Muscle of back (tissue), 11 donors: ENCODE results near the gene TRAPPC11. TPM values are rescaled to one million over a fixed set of nuclear protein-coding genes. Genes with fewer than 3 reads are reported as not detected.

Experiments used
- DNase-seq, 3 donors: peaks; one replicate each; pipeline versions ENCODE4 v3.0.0 to v3.0.0-alpha.2; 2013
- polyA plus RNA-seq, 10 donors: library from polyadenylated mRNA; unstranded; fragments of 120-200 nt; gene quantifications; one replicate each; pipeline ENCODE4 v1.2.1, GENCODE V29; 2013; ENCODE audit not compliant: insufficient read length in 10 of 10

TRAPPC11 gene
- polyA plus RNA-seq, 10 donors, result 18.3 to 36.8 (median 26.2) TPM

DNA sequence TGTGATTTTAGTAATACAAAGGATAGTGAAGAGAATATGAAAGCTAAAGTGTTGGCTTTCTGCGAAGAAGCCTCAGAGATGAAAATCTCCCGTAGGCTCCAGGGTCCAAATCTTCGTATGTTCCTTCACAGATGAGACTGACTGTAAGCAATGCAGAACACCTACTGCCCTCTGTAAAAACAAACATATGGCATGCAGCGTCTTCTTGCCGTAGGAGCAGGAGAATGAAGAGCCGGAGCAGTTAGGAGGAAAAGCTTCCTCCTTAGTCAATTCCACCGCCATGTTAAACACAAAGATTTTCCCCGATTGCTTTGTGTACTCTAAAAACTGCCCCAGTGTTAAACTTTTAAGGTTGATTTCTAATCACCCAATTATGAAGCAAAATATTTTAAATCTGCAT, 22.6 kb upstream of the TRAPPC11 start:
- DNase-seq, result no peak

DNA sequence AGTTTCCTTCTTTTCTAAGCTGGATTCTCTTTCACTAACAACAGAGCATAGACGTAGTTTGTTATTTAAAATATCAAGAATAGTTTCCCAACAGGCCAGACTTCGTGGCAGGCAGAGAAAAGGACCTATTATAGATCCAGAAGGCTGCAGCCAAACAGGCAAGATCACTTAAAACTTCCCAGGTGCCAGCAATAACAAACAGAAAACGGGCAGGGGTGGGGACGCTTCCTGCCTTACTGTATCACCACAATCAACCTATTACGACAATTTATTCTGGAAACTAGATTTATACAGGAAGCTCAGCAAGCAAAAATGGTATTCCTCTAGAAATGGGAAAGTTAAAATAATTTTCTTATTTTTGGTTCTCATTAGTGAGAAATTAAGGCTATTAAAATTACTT, 22.2 kb upstream of the TRAPPC11 start:
- no peak for DNase-seq

DNA sequence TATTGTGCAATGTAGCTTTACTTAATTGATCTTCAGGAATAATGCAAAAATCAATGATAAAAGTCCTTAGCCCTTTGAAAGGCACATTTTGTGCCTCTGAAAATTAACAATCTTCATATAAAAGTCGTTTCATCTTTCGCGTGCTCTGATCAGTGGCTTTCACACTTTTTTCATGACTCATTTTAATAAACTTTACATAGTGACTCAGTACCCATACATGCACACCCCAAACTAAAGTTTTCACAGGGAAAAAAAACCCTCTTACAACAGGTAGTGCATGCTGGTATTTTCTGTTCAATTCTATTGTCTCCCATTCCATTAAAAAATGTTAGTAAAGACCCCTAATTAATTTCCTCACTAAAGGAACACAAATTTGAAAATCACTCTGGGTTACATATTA, 21.6 kb upstream of the TRAPPC11 start:
- no peak for DNase-seq

DNA sequence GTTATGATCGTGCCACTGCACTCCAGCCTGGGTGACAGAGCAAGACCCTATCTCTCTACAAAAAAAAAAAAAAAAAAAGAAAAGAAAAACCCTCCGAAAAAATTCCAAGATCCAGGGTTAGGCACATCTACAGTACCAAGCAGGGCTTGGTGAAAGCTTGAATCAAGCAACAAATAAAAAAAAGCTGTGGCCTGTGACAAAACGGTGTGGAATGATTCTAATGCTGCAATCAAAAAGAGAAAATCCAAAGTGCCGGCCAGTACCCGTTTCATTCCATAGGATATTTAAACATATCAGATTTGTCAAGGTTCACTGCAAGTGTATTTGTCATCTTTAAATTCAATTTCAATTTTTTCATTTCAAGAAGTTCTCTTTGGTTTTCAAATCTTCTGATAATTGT, 20.7 kb upstream of the TRAPPC11 start:
- no peak for DNase-seq

DNA sequence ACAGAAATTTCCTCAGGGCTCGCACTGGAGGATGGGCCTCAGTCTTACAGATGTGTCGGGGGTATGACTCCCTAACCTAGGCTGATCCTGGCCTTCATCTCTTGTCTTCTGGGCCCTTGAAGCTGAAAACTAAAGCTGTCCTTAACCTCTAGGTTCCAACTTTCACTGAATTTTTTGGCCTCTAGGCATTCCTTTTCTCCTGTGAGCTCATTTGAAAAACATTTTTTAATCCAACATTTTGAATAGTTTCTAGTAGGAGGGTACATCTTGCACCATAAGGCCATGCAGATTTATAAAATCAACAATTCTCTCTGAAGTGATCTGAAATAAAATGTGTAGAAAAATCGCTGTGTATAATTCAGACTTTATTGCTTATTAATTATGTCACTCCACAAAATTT, 19.8 kb upstream of the TRAPPC11 start:
- no peak for DNase-seq

DNA sequence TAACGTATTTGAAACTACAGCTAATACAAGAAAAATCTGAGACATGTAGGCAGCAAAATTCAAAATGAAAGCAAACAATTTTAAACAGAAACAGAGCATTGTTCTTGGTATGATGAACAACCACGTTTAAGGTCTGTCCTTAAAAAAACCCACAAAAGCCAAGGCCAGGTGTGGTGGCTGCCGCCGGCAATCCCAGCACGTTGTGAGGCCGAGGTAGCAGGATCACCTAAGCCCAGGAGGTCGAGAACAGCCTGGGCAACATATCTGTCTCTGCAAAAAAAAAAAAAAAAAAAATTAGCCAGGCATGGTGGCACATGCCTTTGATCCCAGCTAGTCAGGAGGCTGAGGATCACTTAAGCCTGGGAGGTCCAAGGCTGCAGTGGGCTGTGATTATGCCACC, 13.8 kb upstream of the TRAPPC11 start:
- no peak for DNase-seq

DNA sequence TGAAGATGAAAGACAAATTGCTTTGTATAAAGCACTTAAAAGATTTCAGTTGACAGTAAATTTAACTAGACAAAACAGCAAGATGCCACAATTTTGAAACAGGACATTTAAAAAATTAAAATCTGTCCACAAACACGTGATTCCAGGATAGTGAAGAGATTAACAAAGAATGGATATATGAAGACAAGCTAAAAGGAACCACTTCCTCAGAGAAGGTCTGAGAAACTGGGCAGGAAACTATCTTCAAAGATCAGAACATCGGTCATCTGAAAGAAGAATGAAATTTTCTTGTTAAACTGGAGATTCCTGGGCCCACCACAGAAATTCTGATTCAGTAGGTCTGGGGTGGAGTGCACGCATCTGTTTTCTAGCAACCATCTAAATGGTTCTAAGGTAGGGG, 1.5 kb upstream of the TRAPPC11 start:
- DNase-seq, result no peak

DNA sequence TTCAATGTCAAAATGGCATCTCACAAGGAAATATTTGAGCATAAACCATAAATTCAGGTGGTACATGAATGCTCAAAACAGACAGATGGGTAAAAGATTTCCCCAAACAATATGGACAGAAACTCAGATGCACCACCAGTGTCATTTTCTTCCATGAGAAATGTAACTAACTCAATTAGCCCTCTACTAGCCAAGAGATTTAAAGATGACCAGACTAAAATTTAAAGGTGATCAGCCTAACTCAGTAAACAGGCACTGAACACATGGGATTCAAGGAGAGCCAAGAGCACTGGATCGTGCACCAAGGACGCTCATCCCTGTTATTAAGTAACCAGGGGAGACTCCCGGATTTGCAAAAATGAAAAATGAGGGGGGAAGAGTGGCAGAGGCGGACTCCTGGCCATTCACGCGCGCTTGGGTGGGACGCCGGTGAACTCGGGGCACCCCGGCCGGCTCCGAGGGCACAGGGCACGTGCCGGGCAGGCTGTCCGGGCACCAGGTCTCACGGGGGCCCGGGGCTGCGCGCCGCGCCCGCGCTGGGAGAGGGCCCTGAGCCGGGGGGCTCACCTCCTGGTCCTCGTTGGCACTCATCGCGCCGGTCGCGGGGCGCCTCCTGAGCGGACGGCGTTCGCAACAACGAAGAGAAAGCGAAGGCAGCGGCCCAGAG, 598 bp upstream of the TRAPPC11 start:
- DNase-seq, result peak in 2 of 3 donors; percentile 22 to 70

DNA sequence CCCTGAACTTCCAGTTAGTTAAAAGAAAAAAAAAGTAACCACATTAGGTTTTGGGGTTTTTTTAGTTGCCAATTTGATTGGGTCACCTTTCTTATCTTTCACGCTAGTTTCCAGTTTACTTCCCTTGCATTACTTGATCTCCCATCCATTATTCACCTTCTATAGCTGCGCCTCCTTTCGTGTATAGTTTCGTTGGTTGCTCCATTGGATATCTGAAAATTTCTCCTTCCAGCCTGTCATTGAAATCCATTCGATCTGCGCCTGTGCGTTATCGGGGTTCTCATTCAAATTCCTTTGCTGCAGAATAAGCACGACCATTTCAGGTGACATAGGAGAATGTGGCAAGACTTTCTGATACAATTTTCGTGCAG, 764 bp downstream of the TRAPPC11 start:
- DNase-seq, result no peak

DNA sequence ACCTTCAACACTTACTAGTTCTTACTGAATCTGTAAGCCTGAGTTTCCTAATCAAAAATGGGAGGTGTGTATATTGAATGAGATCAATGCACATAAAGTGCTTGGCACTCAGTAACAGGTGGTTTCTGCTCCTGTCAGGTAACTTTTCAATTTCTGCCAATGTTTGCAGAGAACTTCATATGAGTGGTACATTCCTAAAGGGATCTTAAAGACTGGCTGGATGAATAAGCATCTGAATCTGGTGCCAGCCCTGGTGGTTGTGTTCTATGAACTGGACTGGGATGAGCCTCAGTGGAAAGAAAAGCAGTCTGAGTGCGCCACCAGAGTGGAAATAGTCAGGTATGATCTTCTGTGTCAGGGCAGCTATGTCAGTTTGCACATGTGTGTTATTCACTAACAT, 7.0 kb downstream of the TRAPPC11 start:
- no peak for DNase-seq

DNA sequence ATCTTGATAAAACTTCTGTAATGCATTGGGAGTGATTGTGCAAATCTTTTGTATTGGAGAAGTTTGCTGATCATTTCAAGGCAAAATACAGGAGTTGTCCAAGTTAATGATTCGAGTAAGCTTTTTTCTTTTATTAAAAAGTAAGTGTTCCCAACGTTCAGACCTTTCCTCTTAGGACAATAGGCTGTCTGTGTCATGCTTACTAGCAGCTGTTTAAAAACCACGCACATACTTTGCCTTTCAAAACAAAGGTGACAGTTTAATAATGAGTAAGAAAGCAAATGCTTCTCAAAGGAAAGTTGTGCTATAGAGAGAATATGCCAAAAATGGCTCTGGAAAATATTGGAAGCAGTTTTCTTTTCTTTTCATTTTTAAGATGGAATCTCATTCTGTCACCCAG, 11.2 kb downstream of the TRAPPC11 start:
- no peak for DNase-seq

DNA sequence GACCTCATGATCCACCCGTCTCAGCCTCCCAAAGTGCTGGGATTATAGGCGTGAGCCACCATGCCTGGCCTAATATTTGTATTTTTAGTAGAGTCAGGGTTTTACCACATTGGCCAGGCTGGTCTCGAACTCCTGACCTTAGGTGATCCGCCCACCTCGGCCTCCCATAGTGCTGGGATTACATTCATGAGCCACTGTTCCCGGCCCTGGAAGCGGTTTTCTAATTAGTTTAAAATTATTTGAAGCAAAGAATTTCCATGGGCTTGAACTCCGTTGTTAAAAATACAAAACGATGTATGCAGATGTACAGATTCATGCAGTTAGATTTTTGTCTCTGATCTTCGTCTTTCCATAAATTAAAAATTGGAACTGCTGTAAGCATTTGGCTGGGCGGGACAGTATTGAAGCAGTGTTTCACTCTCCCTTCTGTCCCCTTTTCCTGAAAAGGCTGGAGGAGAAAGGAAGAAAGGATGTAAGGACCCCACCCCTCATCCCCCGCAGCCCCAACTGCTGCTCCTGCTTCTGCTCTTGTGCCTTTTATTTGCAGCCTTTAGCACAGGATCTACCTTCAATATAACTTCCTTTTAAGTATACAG, 12.0 kb downstream of the TRAPPC11 start:
- no peak for DNase-seq

DNA sequence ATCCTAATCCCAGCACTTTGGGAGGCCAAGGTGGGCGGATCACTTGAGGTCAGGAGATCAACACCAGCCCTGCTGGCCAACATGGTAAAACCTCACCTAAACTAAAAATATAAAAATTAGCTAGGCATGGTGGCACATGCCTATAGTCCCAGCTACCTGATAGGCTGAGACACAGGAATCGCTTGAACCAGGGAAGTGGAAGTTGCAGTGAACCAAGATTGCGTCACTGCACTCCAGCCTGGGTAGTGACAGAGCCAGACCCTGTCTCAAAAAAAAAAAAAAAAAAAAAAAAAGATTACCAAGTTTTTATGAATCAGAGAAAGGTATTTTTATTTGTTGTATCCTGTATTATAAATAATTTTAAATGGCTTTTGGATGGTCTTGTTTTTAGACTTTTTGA, 15.1 kb downstream of the TRAPPC11 start:
- DNase-seq, result no peak

DNA sequence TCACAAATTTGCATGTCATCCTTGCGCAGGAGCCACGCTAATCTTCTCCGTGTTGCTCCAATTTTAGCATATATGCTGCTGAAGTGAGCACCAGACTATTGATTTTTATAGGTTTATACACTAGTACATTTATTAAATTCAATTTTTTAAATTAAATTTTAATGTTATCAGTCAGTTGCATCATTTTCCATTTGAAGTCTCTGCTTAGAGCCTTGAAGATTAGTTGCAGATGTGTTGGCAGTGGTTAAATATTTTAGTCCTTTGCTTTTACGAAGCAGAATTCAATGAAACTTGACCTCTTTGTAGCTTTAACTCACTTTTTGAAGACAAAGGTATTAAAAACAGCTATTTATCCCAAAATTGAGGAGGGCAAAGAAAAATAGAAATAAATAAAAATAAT, 16.5 kb downstream of the TRAPPC11 start:
- peak; percentile 33 to 59 (median 44) for DNase-seq

DNA sequence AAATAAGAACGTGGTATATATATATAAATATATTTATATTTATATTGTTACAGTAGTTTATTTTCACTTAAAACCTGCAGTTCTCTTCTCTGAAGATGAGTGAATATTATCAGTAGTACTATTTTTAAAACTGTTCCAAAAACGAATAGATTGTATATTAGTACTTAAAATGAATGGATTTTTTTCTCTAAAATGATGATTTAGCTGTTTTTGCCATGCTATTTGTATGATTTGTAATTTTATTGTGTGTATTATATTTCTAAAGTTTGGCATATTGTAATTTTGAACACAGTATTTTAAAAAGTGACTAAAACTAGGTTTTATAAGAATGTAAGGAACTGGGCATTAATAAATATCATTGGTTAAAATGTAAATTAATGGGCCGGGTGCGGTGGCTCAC, 22.0 kb downstream of the TRAPPC11 start:
- DNase-seq, result no peak

DNA sequence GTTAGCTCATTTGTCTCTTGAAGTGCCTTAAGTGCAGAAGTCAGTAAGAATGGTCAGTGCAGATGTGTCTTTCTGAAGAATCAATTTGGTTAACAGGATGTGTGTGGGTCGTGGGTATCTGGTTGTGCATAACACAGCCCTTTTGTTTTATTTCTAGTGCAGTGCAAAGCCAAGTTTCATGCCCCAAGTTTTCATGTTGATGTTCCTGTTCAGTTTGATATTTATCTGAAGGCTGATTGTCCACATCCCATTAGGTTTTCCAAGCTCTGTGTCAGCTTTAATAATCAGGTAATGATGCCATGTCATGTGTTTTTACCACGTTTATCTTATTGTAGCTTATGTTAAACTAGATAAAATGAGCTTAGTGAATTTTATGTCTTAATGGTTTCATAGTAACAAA, 27.4 kb downstream of the TRAPPC11 start:
- no peak for DNase-seq

DNA sequence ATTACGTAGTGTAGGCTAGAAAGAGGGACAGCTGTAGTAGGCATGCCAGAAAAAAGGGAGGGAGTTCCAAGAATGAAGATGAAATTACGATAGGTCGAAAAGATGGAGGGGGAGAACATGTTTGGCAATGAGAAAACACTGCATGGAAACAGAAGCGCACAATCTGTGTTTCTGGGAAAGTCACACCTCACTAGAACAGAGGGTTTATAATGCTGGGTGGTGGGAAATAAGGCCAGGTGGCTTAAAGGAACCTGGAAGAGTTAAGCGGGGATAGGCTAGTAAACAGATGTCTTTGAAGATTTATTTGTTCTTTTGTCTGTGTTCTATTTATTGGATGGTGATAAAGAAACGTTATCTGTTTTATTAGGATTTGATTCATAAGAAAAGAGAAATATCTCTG, 29.1 kb downstream of the TRAPPC11 start:
- DNase-seq, result no peak

DNA sequence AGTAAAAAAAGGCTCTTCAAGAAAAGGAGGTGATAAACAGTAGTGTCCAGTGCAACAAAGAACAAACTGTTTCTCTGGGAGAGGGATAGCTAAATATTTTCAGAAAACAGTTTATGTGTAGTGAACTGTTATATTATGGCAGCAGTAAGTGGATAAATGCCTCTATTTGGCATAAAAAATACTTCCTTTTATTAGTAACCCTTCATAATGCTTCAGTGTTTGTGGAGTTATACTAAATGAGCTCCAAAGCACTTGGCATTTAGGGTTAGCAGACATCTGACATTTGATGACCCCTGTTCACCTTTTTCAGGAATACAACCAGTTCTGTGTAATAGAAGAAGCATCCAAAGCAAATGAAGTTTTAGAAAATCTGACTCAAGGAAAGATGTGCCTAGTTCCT, 31.9 kb downstream of the TRAPPC11 start:
- DNase-seq, result no peak

DNA sequence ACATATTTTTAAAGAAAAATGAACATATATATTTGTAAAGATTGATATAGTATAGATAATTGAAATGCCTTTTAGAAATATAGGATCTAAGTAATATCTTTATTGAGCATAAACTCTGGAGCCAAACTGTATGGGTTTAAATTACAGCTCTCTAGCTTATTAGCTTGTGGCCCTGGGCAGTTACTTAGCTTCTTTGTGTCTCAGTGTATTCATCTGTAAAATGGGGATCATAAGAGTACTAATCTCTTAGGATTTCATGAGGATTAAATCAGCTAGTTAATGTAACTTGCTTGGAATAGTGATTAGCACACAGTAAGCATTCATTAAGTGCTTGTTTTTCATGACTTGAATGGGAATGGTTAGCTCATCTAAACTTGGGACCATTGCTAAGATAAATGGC, 32.8 kb downstream of the TRAPPC11 start:
- no peak for DNase-seq

DNA sequence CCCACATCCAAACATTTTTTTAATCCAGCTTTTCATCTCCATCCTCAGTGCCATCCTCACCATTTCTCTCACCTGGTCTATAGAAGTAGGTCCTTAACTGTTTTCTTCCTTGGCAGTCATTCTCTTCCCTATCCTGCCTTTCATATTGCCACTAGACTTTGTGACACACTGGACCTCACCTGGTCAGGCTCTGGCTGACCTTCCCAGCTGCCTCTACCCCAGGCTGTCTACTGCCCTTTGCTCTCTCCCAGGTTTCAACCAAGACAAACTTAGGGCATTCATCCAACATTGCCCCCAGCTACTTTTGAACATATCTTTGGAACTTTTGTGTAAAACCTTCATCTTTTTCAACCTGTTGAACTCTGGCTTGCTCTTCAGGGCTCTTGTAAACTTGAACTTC, 39.8 kb downstream of the TRAPPC11 start:
- DNase-seq, result no peak

DNA sequence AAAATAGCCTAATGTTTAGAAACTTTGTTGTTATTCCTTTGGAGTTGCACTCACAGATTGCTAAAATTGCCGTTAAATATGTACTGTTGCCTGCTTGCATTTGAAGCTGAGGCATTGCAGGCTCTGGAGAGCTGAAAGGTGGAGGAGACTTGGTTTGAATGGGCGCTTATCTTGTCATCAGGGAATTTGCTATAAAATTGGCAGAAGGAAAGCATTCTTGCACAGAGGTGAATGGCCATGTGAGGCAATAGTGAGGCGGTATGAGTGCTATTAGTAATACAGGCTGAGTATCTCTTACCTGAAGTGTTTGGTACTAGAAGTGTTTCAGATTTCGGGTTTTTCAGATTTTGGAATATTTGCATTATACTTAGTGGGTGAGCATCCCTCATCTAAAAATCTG, 41.3 kb downstream of the TRAPPC11 start:
- no peak for DNase-seq

DNA sequence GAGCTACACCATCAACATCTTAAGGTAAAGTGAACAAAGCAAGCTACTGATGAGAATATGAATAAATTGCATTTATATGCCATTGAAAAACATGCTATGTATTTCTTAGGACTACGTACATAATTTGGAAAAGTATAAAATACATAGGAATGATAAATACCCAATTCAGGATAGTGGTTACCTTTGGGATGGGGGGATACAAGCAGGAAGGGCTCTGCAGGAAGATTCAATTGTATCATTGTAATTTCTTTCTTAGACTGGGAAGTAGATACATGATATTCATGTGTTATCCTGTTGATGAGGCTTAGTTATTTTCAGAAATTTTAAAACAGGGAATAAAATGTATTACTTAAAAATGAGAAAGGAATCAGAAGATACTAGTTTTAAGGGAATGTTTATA, 43.4 kb downstream of the TRAPPC11 start:
- DNase-seq, result no peak

DNA sequence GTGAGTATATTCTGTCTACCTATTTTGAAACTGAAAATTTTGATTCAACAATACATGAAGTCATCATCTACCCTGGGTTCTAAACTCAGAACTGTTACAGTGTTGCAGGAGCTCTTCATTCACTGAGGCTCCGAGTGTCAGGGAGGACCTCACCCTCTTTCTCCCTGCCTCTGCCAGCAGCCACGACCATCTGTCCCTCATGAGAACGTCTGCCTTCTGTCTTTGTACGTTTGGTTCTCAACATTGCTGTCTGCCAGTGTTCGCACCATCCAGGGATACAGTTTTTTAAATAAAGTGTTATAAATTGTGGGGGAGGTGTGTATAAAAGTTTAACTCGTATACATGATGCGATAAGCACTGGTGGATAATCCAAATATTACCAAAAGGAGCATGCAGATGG, 55.5 kb downstream of the TRAPPC11 start:
- no peak for DNase-seq

DNA sequence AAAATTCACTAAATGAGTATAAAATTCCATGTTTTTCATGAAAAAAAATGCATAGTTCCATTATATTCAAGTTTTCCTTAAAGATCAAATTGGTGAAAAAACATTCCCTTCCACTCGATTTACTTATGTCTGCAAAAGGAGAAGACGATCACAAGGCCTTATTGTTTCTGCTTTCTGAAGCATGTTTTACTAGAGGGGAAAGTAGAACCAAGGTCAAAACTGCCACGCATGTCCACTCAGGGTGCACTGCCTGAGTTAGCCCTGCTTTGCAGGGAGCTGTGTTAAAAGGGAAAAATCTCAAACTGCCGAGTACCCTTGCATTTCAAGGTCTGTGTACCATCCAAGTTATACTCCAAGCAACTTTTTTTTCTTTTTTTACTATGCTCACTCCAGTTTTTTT, 57.2 kb downstream of the TRAPPC11 start:
- DNase-seq, result no peak
